HepG2 (cell line): ENCODE measurements around the gene TRIM23. TPM values are rescaled to one million over a fixed set of nuclear protein-coding genes. Genes with fewer than 3 reads are reported as not detected.
A peak's percentile ranks its signal among the peaks of the same experiment; 100 is the strongest.

Source experiments
- FOXP1 ChIP-seq, 2 experiments: fragments of 450-650 bp in 1 of 2; IDR thresholded peaks; 2 replicates each; pipeline ENCODE4 v1.6.1; 2017 to 2018; ENCODE audit warnings: antibody characterized with exemption in 1 of 2
- HCFC1 ChIP-seq: fragments of 150-350 bp; IDR thresholded peaks from 2 replicates; pipeline ENCODE4 v1.6.1; 2014; ENCODE audit warnings: low read depth, low read length
- RXRA ChIP-seq: sonication (generic); formaldehyde crosslinking; IDR thresholded peaks from 2 replicates; pipeline ENCODE4 v1.5.1; 2020; ENCODE audit warnings: missing genetic modification reagents
- SATB2 ChIP-seq: sonication (generic); formaldehyde crosslinking; IDR thresholded peaks from 2 replicates; pipeline ENCODE4 v1.5.0; 2020; ENCODE audit warnings: missing genetic modification reagents
- SUZ12 ChIP-seq: fragments of 150-350 bp; IDR thresholded peaks from 2 replicates; pipeline ENCODE4 v1.6.1; 2014; ENCODE audit warnings: low read depth, low read length
- ZC3H13 ChIP-seq: sonication (generic); formaldehyde crosslinking; IDR thresholded peaks from 2 replicates; pipeline ENCODE4 v1.8.1; 2023; ENCODE audit warnings: mild to moderate bottlenecking, missing genetic modification reagents, moderate library complexity
- ZFP62 ChIP-seq: sonication (generic); formaldehyde crosslinking; IDR thresholded peaks from 2 replicates; pipeline ENCODE4 v1.4.0; 2020; ENCODE audit warnings: missing genetic modification reagents
- ZIK1 ChIP-seq: sonication (generic); formaldehyde crosslinking; IDR thresholded peaks from 2 replicates; pipeline ENCODE4 v1.5.0; 2020; ENCODE audit warnings: mild to moderate bottlenecking, low read depth, missing genetic modification reagents, borderline replicate concordance
- ZNF207 ChIP-seq: fragments of 450-650 bp; IDR thresholded peaks from 2 replicates; pipeline ENCODE4 v1.6.1; 2016; ENCODE audit warnings: antibody characterized with exemption, borderline replicate concordance
- ZNF251 ChIP-seq: sonication (generic); formaldehyde crosslinking; IDR thresholded peaks from 2 replicates; pipeline ENCODE4 v1.9.0; 2021; ENCODE audit warnings: mild to moderate bottlenecking, missing genetic modification reagents
- ZNF567 ChIP-seq: sonication (generic); formaldehyde crosslinking; IDR thresholded peaks from 2 replicates; pipeline ENCODE4 v1.8.1; 2023; ENCODE audit warnings: mild to moderate bottlenecking, missing genetic modification reagents, borderline replicate concordance
- ZNF577 ChIP-seq: sonication (generic); formaldehyde crosslinking; IDR thresholded peaks from 2 replicates; pipeline ENCODE4 v1.4.0; 2020; ENCODE audit warnings: mild to moderate bottlenecking, low read depth, missing genetic modification reagents, borderline replicate concordance
- ZNF687 ChIP-seq: sonication (generic); formaldehyde crosslinking; IDR thresholded peaks from 2 replicates; pipeline ENCODE4 v1.5.1; 2020; ENCODE audit warnings: mild to moderate bottlenecking, missing genetic modification reagents, moderate library complexity
- ZNF709 ChIP-seq: sonication (generic); formaldehyde crosslinking; IDR thresholded peaks from 2 replicates; pipeline ENCODE4 v1.5.0; 2020; ENCODE audit warnings: mild to moderate bottlenecking, missing genetic modification reagents
- polyA plus RNA-seq, 8 experiments: library from polyadenylated mRNA; depleted of rRNA in 3 of 8; stranded (reverse) in 7 of 8; unstranded in 1 of 8; fragments of >200 nt; fragmentation: Illumina TruSeq in 4 of 8; extraction: Trizol in 4 of 8; gene quantifications; 2 replicates each; pipeline versions ENCODE4 v1.2.1 to v1.2.3, GENCODE V29; 2011 to 2016; ENCODE audit warnings: low read depth in 4 of 8, missing spikeins in 1 of 8, mixed read lengths in 1 of 8; ENCODE audit not compliant: insufficient read depth in 1 of 8
- total RNA-seq, 5 experiments: library from RNA; depleted of rRNA; stranded (reverse); fragments of >200 nt; fragmentation: Illumina TruSeq; extraction: Trizol; gene quantifications; 2 replicates each; pipeline ENCODE4 v1.2.3, GENCODE V29; 2016; ENCODE audit warnings: low read depth in 1 of 5
- TF ChIP-seq, protein P1 (sequence below): sonication (generic); formaldehyde crosslinking; IDR thresholded peaks from 2 replicates; pipeline ENCODE4 v1.4.0; 2020; ENCODE audit warnings: missing genetic modification reagents
- TF ChIP-seq, protein P2 (sequence below): sonication (generic); formaldehyde crosslinking; IDR thresholded peaks from 2 replicates; pipeline ENCODE4 v1.4.0; 2020; ENCODE audit warnings: missing genetic modification reagents
- TF ChIP-seq, protein P3 (sequence below): sonication (generic); formaldehyde crosslinking; IDR thresholded peaks from 2 replicates; pipeline ENCODE4 v1.4.0; 2020; ENCODE audit warnings: missing genetic modification reagents

TRIM23 gene
- total and polyA plus RNA-seq, 2 of the 13 experiments (the other 11 are each of a cell fraction or from before 2014, with no cell fraction given) = 4.6 to 11.4 TPM

GRCh38 chr5:65624571-65625555 lies 730 bp upstream of the TRIM23 start, which contains the start of the genes SHLD3 and TRAPPC13 (continued):
- no peak for TF ChIP-seq ZNF577 (CRISPR knock-in tag)
- no peak for TF ChIP-seq FOXP1 (IDR thresholded peaks at IDR 0.05)
- peak; percentile 4; the same call in 1 of the 2 replicates for TF ChIP-seq FOXP1 (CRISPR knock-in tag; IDR thresholded peaks at IDR 0.05)
- no peak for TF ChIP-seq ZNF207
- TF ChIP-seq ZC3H13 (CRISPR knock-in tag) = no peak
- TF ChIP-seq ZFP62 = no peak
- no peak for TF ChIP-seq ZNF567 (CRISPR knock-in tag)
- TF ChIP-seq, protein P1, sequence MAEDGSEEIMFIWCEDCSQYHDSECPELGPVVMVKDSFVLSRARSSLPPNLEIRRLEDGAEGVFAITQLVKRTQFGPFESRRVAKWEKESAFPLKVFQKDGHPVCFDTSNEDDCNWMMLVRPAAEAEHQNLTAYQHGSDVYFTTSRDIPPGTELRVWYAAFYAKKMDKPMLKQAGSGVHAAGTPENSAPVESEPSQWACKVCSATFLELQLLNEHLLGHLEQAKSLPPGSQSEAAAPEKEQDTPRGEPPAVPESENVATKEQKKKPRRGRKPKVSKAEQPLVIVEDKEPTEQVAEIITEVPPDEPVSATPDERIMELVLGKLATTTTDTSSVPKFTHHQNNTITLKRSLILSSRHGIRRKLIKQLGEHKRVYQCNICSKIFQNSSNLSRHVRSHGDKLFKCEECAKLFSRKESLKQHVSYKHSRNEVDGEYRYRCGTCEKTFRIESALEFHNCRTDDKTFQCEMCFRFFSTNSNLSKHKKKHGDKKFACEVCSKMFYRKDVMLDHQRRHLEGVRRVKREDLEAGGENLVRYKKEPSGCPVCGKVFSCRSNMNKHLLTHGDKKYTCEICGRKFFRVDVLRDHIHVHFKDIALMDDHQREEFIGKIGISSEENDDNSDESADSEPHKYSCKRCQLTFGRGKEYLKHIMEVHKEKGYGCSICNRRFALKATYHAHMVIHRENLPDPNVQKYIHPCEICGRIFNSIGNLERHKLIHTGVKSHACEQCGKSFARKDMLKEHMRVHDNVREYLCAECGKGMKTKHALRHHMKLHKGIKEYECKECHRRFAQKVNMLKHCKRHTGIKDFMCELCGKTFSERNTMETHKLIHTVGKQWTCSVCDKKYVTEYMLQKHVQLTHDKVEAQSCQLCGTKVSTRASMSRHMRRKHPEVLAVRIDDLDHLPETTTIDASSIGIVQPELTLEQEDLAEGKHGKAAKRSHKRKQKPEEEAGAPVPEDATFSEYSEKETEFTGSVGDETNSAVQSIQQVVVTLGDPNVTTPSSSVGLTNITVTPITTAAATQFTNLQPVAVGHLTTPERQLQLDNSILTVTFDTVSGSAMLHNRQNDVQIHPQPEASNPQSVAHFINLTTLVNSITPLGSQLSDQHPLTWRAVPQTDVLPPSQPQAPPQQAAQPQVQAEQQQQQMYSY (CRISPR knock-in tag) = no peak
- TF ChIP-seq SATB2 (CRISPR knock-in tag) = 0 out of 2 replicates have a peak, but pooled peaks have one; percentile 14
- TF ChIP-seq ZNF687 = no peak
- peak; percentile 51 for TF ChIP-seq SUZ12
- TF ChIP-seq, protein P2, sequence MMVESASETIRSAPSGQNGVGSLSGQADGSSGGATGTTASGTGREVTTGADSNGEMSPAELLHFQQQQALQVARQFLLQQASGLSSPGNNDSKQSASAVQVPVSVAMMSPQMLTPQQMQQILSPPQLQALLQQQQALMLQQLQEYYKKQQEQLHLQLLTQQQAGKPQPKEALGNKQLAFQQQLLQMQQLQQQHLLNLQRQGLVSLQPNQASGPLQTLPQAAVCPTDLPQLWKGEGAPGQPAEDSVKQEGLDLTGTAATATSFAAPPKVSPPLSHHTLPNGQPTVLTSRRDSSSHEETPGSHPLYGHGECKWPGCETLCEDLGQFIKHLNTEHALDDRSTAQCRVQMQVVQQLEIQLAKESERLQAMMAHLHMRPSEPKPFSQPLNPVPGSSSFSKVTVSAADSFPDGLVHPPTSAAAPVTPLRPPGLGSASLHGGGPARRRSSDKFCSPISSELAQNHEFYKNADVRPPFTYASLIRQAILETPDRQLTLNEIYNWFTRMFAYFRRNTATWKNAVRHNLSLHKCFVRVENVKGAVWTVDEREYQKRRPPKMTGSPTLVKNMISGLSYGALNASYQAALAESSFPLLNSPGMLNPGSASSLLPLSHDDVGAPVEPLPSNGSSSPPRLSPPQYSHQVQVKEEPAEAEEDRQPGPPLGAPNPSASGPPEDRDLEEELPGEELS (CRISPR knock-in tag) = no peak
- no peak for TF ChIP-seq ZNF251 (CRISPR knock-in tag)
- no peak for TF ChIP-seq ZIK1 (CRISPR knock-in tag)
- TF ChIP-seq, protein P3, sequence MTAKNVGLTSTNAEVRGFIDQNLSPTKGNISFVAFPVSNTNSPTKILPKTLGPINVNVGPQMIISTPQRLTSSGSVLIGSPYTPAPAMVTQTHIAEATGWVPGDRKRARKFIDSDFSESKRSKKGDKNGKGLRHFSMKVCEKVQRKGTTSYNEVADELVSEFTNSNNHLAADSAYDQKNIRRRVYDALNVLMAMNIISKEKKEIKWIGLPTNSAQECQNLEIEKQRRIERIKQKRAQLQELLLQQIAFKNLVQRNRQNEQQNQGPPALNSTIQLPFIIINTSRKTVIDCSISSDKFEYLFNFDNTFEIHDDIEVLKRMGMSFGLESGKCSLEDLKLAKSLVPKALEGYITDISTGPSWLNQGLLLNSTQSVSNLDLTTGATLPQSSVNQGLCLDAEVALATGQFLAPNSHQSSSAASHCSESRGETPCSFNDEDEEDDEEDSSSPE = no peak
- 0 out of 2 replicates have a peak, but pooled peaks have one; percentile 21 for TF ChIP-seq RXRA (CRISPR knock-in tag)
- no peak for TF ChIP-seq ZNF709
- peak; percentile 67; the same call in 1 of the 2 replicates for TF ChIP-seq HCFC1
